H1 (cell line): ENCODE results near the gene ZNF575.

ENCODE experiments used
- ATF3 ChIP-seq: IDR thresholded peaks from 2 replicates; pipeline ENCODE4 v1.6.1; 2011; ENCODE audit warnings: low read depth, mild to moderate bottlenecking, low read length; ENCODE audit not compliant: insufficient read depth
- GTF2F1 ChIP-seq: IDR thresholded peaks from 2 replicates; pipeline ENCODE4 v1.6.1; 2012; ENCODE audit warnings: low read depth, low read length, improper control_type of control experiment, borderline replicate concordance
- JUND ChIP-seq: IDR thresholded peaks from 2 replicates; pipeline ENCODE4 v1.6.1; 2011; ENCODE audit warnings: mild to moderate bottlenecking, improper control_type of control experiment, low read length
- POLR2A ChIP-seq, 2 experiments: IDR thresholded peaks; 1 replicate in 1 of 2; 2 replicates in 1 of 2; pipeline ENCODE4 v1.6.1; 2011; ENCODE audit warnings: low read depth in 2 of 2, low read length in 2 of 2, mild to moderate bottlenecking in 2 of 2; ENCODE audit errors: control extremely low read depth in 1 of 2
- RFX5 ChIP-seq: IDR thresholded peaks from 2 replicates; pipeline ENCODE4 v1.6.1; 2011; ENCODE audit warnings: low read depth, low read length, improper control_type of control experiment, borderline replicate concordance
- SIN3A ChIP-seq, 2 experiments: IDR thresholded peaks in 1 of 2; conservative IDR thresholded peaks in 1 of 2; 2 replicates each; pipeline ENCODE4 v1.6.1; 2011 to 2012; ENCODE audit warnings: low read length in 2 of 2, improper control_type of control experiment in 1 of 2, low read depth in 1 of 2, mild to moderate bottlenecking in 1 of 2
- ZNF274 ChIP-seq: IDR thresholded peaks from 2 replicates; pipeline ENCODE4 v1.7.0; 2012; ENCODE audit warnings: low read length, borderline replicate concordance; ENCODE audit errors: extremely low read depth
- TF ChIP-seq, protein P1 (sequence below): IDR thresholded peaks from 2 replicates; pipeline ENCODE4 v1.6.1; 2012; ENCODE audit warnings: inconsistent platforms
- TF ChIP-seq, protein P2 (sequence below), 3 experiments: IDR thresholded peaks; 1 replicate in 2 of 3; 2 replicates in 1 of 3; pipeline versions ENCODE4 v1.5.1 to v1.6.1; 2011; ENCODE audit warnings: low read length in 3 of 3, mild to moderate bottlenecking in 3 of 3, inconsistent platforms in 2 of 3, low read depth in 1 of 3, moderate library complexity in 1 of 3; ENCODE audit not compliant: insufficient read depth in 1 of 3; ENCODE audit errors: control extremely low read depth in 1 of 3

DNA sequence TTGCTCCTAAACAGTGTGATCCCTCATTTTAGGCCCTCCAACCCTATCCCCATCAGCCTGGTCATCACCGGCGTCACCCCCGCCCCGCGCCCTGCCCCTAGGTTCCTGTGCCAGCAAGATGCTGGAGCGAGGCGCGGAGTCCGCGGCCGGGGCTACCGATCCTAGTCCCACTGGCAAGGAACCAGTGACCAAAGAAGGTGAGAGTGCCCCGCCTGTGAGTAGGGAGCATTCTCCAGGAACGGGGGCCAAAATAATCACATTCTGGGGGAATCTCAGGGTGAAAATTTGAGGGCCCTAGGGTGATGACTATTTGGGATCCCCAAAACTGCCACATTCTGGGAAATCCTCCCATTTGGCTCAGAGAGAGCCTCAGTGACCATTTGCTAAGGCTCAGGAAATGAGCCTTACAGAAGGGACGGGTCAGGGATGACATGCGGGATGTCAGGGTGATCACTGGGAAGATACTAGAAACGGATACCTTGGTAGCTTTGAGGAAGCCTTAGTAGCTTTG lies 1.4 kb downstream of the ZNF575 start:
- TF ChIP-seq ATF3 (no peak), GTF2F1 (no peak), ZNF274 (no peak), JUND (no peak), RFX5 (no peak), POLR2A (IDR thresholded peaks at IDR 0.05; ENCODE audit: control extremely low read depth in 1 of 2, low read depth in 2 of 2, low read length in 2 of 2) (no peak), SIN3A (conservative IDR thresholded peaks at IDR 0.05 in 1 of 2, IDR thresholded peaks at IDR 0.05 in 1 of 2; ENCODE audit: low read depth in 1 of 2, low read length in 2 of 2) (no peak)
- TF ChIP-seq, protein P1, sequence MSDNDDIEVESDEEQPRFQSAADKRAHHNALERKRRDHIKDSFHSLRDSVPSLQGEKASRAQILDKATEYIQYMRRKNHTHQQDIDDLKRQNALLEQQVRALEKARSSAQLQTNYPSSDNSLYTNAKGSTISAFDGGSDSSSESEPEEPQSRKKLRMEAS: no peak
- TF ChIP-seq, protein P2, sequence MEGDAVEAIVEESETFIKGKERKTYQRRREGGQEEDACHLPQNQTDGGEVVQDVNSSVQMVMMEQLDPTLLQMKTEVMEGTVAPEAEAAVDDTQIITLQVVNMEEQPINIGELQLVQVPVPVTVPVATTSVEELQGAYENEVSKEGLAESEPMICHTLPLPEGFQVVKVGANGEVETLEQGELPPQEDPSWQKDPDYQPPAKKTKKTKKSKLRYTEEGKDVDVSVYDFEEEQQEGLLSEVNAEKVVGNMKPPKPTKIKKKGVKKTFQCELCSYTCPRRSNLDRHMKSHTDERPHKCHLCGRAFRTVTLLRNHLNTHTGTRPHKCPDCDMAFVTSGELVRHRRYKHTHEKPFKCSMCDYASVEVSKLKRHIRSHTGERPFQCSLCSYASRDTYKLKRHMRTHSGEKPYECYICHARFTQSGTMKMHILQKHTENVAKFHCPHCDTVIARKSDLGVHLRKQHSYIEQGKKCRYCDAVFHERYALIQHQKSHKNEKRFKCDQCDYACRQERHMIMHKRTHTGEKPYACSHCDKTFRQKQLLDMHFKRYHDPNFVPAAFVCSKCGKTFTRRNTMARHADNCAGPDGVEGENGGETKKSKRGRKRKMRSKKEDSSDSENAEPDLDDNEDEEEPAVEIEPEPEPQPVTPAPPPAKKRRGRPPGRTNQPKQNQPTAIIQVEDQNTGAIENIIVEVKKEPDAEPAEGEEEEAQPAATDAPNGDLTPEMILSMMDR (IDR thresholded peaks at IDR 0.05; ENCODE audit: control extremely low read depth in 1 of 3, insufficient read depth in 1 of 3, low read depth in 1 of 3, low read length in 3 of 3): no peak
